ENCODE results near the gene MMP24.
"Not testable (repeated sequence)": the region's sequence is repeated elsewhere in the genome, so short reads cannot be mapped to it uniquely, and the experiment has no call there.

MMP24 gene

DNA sequence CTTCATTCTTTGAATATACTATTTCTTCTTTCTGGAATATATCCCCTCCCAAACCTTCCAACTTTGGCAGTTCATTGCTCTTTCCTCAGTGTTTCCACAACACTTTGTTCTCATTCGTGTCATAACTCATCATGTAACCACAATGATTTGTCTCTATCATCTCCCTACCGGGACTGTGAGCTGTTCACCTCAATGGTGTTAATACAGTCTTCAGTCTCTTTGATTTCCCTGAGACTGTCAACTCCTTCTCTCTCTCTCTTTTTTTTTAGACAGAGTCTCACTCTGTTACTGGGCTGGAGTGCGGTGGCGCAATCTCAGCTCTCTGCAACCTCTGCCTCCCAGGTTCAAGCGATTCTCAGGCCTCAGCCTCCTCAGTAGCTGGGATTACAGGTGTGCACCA lies 2.5 kb upstream of the MMP24 start:
- no peak for DNase-seq

DNA sequence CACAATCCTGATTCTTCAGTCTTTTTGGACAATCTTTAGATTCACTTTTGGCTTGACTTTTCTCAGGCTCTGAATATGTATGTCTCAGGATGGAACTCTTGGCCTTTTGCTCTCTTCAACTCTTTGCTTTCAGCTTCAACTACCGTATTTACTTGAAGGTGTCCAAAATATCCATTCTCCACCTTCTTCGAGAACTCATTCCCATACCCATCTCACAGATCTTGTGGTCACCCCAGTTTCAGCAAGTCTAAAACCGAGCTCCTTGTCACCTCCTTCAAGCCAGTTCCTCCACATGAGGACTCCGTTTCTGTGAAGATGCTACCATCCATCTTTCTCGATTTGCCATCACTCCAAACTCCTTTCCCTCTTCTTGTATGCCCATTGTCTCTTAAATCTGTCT lies 2.0 kb upstream of the MMP24 start:
- no peak for DNase-seq

DNA sequence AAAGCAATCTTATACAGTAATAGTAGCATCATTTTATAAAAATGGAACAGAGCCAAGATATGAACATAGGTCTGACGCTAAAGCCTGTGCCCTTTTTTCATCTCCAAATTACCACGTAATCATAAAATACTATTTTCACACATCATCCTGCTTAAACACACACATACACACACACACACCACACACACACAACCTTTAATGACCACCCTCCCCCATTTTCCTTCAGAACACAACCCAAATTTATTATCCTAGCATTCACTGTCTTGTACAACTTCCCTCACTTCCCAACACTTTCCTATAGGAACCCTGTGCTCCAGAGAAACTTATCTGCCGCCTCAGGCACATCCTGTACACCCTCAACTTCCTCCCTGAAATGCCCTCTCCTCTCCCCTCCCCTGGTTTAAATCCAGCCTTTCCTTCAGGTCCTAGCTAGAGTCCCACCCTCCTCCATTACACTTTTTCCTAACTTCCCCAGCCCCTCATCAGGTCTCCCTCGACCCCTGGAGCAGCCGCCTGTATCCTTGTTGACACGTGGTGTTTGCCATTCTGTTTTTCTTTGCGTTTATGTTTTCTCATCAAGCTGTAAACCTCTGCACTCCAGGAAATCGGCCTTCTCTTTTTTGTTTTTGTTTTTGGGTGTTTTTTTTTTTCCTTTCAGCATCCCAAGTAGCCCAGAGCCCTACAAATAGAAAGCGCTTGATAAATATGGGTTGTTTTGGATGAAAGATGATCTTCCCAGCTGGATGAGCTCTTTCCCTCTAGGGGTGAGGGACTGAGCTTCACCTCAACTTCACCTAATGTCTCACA lies 968 bp upstream of the MMP24 start:
- DNase-seq: no peak

DNA sequence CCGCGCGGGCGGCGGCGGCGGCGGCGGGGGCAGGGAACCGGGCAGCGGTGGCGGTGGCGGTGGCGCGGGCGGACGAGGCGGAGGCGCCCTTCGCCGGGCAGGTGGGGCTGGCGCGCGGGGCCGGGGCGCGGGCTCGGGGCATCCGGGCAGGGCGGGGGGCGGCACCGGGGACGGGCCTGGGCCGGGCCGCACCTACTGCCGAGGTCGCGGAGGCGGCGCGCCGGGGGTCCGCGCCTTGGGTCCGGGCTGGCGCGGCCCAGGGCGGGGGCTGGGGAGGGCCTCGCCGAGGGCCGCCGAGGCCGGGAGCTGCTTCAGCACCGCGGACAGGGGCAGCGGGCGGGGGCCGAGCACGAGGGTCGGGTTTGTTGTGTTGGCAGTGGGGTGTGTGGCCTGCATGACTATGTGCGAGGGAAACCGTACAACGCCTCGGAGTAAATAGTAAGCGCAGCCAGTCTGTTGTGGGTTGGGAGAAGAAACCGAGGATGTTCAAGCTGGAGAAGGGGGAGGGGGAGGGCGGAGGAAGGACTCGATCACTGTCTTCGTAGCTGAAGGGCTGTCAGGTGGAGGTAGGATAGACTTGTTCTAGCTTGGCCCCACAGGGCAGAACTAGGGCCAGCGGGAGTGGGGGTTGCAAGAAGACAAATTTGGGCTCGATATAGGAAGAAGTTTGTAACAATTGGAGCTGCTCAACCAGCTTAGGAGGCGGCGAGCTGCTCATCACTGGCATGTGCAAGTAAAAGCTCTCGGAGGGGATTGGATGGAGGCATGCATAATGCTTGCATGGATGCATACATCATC lies 593 bp downstream of the MMP24 start:
- DNase-seq: no peak

DNA sequence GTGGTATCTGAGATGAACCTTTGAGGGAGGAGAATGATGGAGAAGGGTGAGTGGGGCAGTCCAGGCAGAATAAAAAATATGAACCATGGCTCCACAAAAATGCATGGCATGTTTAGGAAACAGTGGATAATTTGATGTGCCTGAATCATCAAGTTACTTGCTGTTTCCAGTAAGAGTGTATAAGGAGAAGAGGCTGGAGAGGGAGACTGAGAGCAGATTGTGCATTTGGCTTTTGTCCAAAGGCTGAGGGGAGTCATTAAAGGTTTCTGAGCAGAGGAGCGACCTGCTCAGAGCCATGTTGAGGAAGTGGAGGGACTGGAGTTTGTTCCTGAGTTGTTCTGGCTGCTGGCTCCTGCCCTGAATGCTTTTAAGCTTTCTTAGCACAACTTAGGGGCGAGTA lies 6.1 kb downstream of the MMP24 start:
- peak; percentile 12 to 80 for DNase-seq

DNA sequence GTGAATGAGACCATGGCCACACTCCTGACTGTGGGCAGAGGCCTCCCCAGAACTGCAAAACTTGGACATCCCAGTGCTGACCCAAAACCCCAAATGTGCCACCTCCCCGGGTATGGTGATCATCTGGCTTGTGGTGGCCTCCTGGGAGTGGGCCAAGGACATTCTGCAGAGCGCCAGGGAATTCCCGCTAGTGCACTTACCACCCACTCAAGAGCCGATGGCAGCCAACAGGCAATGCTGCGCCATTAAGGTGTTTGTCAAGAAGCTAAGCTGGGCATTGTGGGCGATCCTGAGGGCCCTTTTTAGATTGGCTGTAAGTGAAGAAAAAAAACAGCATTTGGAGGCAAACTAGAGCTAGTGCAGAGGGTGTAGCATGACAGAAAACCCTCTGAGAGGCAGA lies 9.4 kb downstream of the MMP24 start:
- DNase-seq: no peak

GRCh38 chr20:35237486-35237885 lies 11.0 kb downstream of the MMP24 start:
- DNase-seq: no peak

GRCh38 chr20:35238170-35238569 lies 11.7 kb downstream of the MMP24 start:
- DNase-seq: no peak

GRCh38 chr20:35238735-35239134 lies 12.2 kb downstream of the MMP24 start:
- DNase-seq: no peak

GRCh38 chr20:35240083-35240810 lies 13.8 kb downstream of the MMP24 start:
- no peak for DNase-seq

GRCh38 chr20:35240811-35241293 lies 14.4 kb downstream of the MMP24 start:
- DNase-seq: no peak

- DNase-seq: no peak
Measured at GRCh38 chr20:35243317-35243716, 16.8 kb downstream of the MMP24 start.

GRCh38 chr20:35243986-35244385 lies 17.5 kb downstream of the MMP24 start:
- no peak for DNase-seq

DNA sequence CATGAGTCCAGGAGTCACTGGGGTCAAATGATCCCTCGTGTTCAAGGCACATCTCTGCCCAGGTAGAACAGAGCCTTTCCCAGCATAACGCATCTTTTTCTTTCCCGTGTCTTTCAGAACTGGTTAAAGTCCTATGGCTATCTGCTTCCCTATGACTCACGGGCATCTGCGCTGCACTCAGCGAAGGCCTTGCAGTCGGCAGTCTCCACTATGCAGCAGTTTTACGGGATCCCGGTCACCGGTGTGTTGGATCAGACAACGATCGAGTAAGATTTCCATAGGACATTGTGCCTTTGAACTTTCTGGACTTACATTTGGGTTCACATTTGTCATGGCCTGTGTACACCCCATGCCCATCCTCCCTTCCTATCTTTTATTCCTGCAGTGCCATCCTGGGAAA lies 20.2 kb downstream of the MMP24 start:
- DNase-seq: no peak

- DNase-seq: peak in 1 of 2 experiments; percentile 75
Measured at GRCh38 chr20:35248641-35249475, 22.4 kb downstream of the MMP24 start.

DNA sequence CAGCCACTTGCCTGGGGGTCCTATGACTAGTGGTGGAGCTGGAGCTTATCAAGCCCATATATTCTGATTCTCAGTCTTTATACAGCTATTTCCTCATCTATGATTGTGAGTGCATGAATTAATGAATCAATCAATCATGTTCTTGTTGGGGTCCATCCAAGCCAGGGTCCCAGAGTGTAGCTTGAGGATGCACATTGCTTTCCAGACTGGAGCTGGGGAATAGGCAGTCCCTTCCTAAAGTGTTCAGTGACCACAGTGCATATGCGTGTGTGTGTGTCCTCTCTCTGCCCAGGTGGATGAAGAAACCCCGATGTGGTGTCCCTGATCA lies 25.1 kb downstream of the MMP24 start:
- no peak for DNase-seq

GRCh38 chr20:35252037-35252461 lies 25.6 kb downstream of the MMP24 start:
- no peak for DNase-seq

DNA sequence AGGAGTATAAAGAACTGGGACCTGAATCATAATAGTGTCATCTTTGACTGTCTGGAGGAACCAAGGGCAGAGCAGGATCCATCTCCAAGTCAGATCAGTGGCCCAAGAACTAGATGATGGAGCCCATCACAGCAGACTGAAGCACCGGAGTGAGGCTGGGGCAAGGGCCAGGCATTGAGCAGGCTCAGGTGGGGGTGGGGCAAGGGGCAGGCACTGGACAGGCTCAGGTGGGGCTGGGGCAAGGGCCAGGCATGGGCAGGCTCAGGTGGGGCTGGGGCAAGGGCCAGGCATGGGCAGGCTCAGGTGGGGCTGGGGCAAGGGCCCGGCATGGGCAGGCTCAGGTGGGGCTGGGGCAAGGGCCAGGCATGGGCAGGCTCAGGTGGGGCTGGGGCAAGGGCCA lies 26.1 kb downstream of the MMP24 start:
- DNase-seq: not testable (repeated sequence)

DNA sequence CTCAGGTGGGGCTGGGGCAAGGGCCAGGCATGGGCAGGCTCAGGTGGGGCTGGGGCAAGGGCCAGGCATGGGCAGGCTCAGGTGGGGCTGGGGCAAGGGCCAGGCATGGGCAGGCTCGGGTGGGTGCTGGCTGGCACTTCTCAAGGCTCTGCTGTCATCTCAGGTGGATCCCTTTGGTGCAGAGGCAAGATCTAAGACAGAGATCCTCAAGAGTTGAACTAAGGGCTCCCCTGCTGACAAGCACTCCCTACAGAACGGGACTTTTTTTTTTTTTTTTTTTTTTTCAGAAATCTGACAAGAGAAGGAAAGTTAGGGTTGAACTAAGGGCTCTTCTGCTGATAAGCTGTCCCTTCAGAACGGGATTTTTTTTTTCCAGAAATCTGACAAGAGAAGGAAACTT lies 26.5 kb downstream of the MMP24 start:
- DNase-seq: no peak

- no peak for DNase-seq
Measured at GRCh38 chr20:35254448-35254999, 28.0 kb downstream of the MMP24 start.

DNA sequence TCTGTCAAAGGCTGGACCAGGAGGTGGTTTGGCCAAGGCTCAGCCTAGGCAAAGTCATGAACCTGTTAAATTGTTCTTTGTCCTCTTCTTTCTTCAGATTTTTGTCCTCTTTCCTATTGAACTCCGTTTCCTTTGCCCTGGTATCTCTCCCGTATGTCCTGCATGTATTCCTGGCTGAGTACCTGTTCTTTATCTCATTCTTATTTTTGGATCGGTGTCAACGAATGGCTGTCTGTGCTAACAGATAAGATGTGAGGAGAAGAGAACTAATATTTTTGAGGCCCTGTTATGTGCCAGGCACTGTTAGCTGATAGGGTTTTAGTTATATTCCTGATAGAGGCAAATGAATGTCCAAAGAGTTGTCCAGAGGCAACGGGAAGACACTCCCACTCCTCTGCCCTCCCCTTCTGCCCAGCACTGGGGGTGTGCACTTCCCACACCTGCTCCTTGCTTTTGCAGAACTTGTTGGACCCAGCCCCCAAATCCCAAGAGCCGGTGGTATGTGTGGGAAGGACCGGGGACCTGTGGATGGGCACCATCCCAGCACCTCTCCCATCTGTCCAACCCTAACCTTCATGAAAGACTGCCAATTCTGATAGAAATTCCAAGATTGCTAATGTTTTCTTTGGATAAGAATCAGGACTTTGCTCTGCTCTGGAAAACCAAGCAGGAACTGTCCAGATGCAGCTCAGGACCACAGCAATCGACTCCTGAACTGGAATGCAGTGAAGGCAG lies 30.9 kb downstream of the MMP24 start:
- peak in 1 of 2 experiments; percentile 42 for DNase-seq

- DNase-seq: peak in 1 of 2 experiments; percentile 39
Measured at GRCh38 chr20:35260426-35260825, 33.9 kb downstream of the MMP24 start.
